Measurements from ENCODE around the gene WDTC1. TPM values are rescaled to one million over a fixed set of nuclear protein-coding genes. Genes with fewer than 3 reads are reported as not detected.

Gene WDTC1
- total and polyA plus RNA-seq, 2 of the 13 experiments (the other 11 are each of a cell fraction or from before 2014, with no cell fraction given), result 5.5 TPM

DNA sequence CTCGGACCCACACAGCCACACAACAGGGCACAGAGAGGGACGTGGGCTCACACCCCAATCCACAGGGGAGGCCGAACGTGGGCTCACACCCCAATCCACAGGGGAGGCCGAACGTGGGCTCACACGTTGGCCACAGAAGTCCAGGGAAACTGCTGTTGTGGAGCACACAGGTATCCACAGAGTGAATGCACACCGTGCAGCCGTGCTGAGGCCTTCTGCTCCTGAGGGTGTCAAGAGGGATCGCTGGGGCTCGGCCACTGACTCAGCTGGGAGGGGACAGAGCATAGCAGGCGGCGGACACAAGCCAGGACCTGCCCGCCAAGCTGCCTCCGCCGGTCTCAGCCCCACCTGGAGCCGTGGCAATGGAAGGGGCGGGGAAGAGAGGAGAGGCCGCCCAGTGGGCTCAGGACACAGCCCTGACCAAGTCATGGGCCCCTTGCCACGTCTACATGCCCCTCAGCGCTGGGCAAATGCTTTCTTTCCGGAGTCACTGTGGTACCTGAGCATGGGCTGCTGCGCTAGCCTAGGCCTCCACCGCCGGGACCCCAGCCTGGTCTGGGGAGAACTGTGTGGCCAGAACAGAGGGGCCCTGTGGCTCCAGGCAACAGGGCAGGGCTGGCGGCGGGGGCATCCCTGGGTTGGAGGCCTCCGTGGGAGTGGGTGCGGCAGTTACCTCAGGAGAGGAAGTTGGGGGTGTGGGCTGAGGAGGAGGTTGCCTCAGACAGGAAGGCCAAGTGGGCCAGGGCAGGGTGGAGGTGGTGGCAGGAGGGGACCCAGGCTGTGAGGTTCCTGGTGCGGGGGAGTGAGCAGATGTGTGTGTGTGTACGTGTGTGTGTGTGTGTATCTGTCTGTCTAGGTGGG, 108.6 kb downstream of the WDTC1 start (continued):
- TF ChIP-seq, protein P1, sequence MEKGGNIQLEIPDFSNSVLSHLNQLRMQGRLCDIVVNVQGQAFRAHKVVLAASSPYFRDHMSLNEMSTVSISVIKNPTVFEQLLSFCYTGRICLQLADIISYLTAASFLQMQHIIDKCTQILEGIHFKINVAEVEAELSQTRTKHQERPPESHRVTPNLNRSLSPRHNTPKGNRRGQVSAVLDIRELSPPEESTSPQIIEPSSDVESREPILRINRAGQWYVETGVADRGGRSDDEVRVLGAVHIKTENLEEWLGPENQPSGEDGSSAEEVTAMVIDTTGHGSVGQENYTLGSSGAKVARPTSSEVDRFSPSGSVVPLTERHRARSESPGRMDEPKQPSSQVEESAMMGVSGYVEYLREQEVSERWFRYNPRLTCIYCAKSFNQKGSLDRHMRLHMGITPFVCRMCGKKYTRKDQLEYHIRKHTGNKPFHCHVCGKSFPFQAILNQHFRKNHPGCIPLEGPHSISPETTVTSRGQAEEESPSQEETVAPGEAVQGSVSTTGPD (CRISPR knock-in tag; IDR thresholded peaks at IDR 0.05), result no peak
- TF ChIP-seq, protein P2, sequence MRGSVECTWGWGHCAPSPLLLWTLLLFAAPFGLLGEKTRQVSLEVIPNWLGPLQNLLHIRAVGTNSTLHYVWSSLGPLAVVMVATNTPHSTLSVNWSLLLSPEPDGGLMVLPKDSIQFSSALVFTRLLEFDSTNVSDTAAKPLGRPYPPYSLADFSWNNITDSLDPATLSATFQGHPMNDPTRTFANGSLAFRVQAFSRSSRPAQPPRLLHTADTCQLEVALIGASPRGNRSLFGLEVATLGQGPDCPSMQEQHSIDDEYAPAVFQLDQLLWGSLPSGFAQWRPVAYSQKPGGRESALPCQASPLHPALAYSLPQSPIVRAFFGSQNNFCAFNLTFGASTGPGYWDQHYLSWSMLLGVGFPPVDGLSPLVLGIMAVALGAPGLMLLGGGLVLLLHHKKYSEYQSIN (CRISPR knock-in tag; IDR thresholded peaks at IDR 0.05; ENCODE audit: borderline replicate concordance), result no peak
- no peak; the same call in 1 of the 2 replicates for TF ChIP-seq YEATS2 (CRISPR knock-in tag; IDR thresholded peaks at IDR 0.05; ENCODE audit: borderline replicate concordance)
- no peak for TF ChIP-seq ZNF264 (CRISPR knock-in tag; IDR thresholded peaks at IDR 0.05)
- TF ChIP-seq GFI1 (CRISPR knock-in tag; IDR thresholded peaks at IDR 0.05; ENCODE audit: borderline replicate concordance), result no peak
- TF ChIP-seq, protein P3, sequence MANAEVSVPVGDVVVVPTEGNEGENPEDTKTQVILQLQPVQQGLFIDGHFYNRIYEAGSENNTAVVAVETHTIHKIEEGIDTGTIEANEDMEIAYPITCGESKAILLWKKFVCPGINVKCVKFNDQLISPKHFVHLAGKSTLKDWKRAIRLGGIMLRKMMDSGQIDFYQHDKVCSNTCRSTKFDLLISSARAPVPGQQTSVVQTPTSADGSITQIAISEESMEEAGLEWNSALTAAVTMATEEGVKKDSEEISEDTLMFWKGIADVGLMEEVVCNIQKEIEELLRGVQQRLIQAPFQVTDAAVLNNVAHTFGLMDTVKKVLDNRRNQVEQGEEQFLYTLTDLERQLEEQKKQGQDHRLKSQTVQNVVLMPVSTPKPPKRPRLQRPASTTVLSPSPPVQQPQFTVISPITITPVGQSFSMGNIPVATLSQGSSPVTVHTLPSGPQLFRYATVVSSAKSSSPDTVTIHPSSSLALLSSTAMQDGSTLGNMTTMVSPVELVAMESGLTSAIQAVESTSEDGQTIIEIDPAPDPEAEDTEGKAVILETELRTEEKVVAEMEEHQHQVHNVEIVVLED (CRISPR knock-in tag; IDR thresholded peaks at IDR 0.05; ENCODE audit: borderline replicate concordance), result peak; percentile 15; the same call in 1 of the 2 replicates
- TF ChIP-seq SUZ12 (IDR thresholded peaks at IDR 0.05; ENCODE audit: low read depth, low read length), result no peak
- TF ChIP-seq, protein P4, sequence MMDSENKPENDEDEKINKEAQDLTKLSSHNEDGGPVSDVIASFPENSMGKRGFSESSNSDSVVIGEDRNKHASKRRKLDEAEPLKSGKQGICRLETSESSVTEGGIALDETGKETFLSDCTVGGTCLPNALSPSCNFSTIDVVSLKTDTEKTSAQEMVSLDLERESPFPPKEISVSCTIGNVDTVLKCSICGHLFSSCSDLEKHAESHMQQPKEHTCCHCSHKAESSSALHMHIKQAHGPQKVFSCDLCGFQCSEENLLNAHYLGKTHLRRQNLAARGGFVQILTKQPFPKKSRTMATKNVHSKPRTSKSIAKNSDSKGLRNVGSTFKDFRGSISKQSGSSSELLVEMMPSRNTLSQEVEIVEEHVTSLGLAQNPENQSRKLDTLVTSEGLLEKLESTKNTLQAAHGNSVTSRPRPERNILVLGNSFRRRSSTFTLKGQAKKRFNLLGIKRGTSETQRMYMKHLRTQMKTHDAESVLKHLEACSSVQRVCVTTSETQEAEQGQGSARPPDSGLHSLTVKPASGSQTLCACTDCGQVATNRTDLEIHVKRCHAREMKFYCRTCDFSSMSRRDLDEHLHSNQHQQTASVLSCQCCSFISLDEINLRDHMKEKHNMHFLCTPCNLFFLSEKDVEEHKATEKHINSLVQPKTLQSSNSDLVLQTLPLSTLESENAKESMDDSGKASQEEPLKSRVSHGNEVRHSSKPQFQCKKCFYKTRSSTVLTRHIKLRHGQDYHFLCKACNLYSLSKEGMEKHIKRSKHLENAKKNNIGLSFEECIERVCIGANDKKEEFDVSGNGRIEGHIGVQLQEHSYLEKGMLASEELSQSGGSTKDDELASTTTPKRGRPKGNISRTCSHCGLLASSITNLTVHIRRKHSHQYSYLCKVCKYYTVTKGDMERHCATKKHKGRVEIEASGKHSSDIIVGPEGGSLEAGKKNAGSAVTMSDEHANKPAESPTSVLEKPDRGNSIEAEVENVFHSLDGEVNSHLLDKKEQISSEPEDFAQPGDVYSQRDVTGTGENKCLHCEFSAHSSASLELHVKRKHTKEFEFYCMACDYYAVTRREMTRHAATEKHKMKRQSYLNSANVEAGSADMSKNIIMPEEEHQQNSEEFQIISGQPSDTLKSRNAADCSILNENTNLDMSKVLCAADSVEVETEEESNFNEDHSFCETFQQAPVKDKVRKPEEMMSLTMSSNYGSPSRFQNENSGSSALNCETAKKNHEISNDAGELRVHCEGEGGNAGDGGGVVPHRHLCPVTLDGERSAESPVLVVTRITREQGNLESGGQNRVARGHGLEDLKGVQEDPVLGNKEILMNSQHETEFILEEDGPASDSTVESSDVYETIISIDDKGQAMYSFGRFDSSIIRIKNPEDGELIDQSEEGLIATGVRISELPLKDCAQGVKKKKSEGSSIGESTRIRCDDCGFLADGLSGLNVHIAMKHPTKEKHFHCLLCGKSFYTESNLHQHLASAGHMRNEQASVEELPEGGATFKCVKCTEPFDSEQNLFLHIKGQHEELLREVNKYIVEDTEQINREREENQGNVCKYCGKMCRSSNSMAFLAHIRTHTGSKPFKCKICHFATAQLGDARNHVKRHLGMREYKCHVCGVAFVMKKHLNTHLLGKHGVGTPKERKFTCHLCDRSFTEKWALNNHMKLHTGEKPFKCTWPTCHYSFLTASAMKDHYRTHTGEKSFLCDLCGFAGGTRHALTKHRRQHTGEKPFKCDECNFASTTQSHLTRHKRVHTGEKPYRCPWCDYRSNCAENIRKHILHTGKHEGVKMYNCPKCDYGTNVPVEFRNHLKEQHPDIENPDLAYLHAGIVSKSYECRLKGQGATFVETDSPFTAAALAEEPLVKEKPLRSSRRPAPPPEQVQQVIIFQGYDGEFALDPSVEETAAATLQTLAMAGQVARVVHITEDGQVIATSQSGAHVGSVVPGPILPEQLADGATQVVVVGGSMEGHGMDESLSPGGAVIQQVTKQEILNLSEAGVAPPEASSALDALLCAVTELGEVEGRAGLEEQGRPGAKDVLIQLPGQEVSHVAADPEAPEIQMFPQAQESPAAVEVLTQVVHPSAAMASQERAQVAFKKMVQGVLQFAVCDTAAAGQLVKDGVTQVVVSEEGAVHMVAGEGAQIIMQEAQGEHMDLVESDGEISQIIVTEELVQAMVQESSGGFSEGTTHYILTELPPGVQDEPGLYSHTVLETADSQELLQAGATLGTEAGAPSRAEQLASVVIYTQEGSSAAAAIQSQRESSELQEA (CRISPR knock-in tag; IDR thresholded peaks at IDR 0.05; ENCODE audit: not compliant biosample characterization), result no peak
- TF ChIP-seq ZFP82 (CRISPR knock-in tag; IDR thresholded peaks at IDR 0.05; ENCODE audit: borderline replicate concordance), result peak; percentile 55; the same call in 1 of the 2 replicates
- TF ChIP-seq, protein P5, sequence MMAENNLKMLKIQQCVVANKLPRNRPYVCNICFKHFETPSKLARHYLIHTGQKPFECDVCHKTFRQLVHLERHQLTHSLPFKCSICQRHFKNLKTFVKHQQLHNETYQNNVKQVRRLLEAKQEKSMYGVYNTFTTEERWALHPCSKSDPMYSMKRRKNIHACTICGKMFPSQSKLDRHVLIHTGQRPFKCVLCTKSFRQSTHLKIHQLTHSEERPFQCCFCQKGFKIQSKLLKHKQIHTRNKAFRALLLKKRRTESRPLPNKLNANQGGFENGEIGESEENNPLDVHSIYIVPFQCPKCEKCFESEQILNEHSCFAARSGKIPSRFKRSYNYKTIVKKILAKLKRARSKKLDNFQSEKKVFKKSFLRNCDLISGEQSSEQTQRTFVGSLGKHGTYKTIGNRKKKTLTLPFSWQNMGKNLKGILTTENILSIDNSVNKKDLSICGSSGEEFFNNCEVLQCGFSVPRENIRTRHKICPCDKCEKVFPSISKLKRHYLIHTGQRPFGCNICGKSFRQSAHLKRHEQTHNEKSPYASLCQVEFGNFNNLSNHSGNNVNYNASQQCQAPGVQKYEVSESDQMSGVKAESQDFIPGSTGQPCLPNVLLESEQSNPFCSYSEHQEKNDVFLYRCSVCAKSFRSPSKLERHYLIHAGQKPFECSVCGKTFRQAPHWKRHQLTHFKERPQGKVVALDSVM (CRISPR knock-in tag; IDR thresholded peaks at IDR 0.05), result no peak
- TF ChIP-seq ZNF891 (CRISPR knock-in tag; IDR thresholded peaks at IDR 0.05), result no peak
- no peak for TF ChIP-seq MZF1 (CRISPR knock-in tag; IDR thresholded peaks at IDR 0.05; ENCODE audit: borderline replicate concordance)
